BJ (cell line): ENCODE results near the gene PARK7. TPM values are rescaled to one million over a fixed set of nuclear protein-coding genes. Genes with fewer than 3 reads are reported as not detected.

Experiments
- CTCF ChIA-PET: fragments of 350-600 bp; formaldehyde crosslinking; extraction: SDS; loops from one replicate; lab custom pipeline; 2021; ENCODE audit warnings: antibody characterized with exemption, inconsistent platforms; lab: Yijun Ruan, JAX
- POLR2A ChIA-PET: fragments of 300-600 bp; sonication (Branson Sonifier 250); formaldehyde crosslinking; extraction: SDS; loops from one replicate; lab custom pipeline; 2021; ENCODE audit warnings: antibody characterized with exemption; lab: Charles Lee
- DNase-seq: peaks from one replicate; pipeline ENCODE4 v3.0.0-alpha.2; 2011; ENCODE audit warnings: low read depth
- H3K27me3 ChIP-seq: 2 replicates; pipeline ENCODE4 v1.6.0; 2011; ENCODE audit warnings: low read length; ENCODE audit not compliant: control insufficient read depth, insufficient read depth
- H3K36me3 ChIP-seq: 2 replicates; pipeline ENCODE4 v1.5.1; 2011; ENCODE audit warnings: low read length; ENCODE audit not compliant: control insufficient read depth, insufficient read depth
- H3K4me3 ChIP-seq: 2 replicates; pipeline ENCODE4 v1.5.1; 2011; ENCODE audit warnings: low read depth, mild to moderate bottlenecking, control low read depth, low read length
- polyA plus RNA-seq: library from polyadenylated mRNA; depleted of rRNA; stranded (reverse); fragments of >200 nt; gene quantifications from 2 replicates; pipeline ENCODE4 v1.2.3, GENCODE V29; 2011
- TF ChIP-seq, protein P1 (sequence below): IDR thresholded peaks from 2 replicates; pipeline ENCODE4 v1.5.1; 2011; ENCODE audit warnings: low read depth, mild to moderate bottlenecking, control low read depth, inconsistent platforms, low read length, moderate library complexity; ENCODE audit not compliant: insufficient read depth

The PARK7 gene
- polyA plus RNA-seq, 1 experiment, result 242 TPM

DNA sequence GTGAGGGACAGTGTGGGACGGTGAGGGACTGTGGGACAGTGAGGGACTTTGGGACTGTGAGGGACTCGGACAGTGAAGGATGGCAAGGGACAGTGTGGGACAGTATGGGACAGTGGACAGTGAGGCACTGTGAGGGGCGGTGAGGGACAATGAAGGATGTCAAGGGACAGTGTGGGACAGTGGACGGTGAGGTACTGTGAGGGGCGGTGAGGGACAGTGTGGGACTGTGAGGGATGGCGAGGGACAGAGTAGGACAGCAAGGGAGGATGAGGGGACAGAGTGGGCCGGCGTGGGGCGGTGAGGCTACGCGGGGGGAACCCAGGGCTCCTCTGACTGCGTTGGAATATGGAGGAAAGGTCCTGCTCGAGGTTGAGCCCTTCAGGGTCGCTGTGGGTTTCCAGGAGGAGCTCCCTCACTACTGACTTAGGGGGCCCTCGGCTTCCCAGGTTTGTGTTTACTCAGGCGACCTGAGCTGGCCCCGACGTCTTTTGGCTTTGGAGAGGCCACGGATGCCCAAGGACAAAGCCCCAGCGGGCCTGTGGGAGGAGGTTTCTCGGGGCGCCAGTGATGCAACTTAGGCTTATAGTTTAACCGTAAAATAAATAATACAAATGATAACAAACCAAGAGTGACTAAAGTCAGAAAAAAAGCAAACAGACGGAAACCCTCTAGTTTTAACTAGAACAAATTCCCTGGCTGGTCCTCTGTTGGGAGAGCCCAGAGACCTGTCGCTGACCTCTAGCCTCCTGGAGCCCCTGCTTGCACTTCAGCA, 65.7 kb downstream of the PARK7 start:
- Histone ChIP-seq H3K27me3 (no peaks in the 10 kb centered on the region), H3K4me3 (peak overlapping the region; percentile 68), H3K36me3 (no peaks in the 10 kb centered on the region)
- DNase-seq, result no peak
- ChIA-PET POLR2A (no interaction called here), CTCF (interaction anchor here (0.6 to 5.9 kb wide), 5 partner anchors 11 to 322 kb away, joined by 3 to 28 read pairs (median 3); no protein-coding TSS in a partner anchor)
- TF ChIP-seq, protein P1, sequence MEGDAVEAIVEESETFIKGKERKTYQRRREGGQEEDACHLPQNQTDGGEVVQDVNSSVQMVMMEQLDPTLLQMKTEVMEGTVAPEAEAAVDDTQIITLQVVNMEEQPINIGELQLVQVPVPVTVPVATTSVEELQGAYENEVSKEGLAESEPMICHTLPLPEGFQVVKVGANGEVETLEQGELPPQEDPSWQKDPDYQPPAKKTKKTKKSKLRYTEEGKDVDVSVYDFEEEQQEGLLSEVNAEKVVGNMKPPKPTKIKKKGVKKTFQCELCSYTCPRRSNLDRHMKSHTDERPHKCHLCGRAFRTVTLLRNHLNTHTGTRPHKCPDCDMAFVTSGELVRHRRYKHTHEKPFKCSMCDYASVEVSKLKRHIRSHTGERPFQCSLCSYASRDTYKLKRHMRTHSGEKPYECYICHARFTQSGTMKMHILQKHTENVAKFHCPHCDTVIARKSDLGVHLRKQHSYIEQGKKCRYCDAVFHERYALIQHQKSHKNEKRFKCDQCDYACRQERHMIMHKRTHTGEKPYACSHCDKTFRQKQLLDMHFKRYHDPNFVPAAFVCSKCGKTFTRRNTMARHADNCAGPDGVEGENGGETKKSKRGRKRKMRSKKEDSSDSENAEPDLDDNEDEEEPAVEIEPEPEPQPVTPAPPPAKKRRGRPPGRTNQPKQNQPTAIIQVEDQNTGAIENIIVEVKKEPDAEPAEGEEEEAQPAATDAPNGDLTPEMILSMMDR, result no peak

DNA sequence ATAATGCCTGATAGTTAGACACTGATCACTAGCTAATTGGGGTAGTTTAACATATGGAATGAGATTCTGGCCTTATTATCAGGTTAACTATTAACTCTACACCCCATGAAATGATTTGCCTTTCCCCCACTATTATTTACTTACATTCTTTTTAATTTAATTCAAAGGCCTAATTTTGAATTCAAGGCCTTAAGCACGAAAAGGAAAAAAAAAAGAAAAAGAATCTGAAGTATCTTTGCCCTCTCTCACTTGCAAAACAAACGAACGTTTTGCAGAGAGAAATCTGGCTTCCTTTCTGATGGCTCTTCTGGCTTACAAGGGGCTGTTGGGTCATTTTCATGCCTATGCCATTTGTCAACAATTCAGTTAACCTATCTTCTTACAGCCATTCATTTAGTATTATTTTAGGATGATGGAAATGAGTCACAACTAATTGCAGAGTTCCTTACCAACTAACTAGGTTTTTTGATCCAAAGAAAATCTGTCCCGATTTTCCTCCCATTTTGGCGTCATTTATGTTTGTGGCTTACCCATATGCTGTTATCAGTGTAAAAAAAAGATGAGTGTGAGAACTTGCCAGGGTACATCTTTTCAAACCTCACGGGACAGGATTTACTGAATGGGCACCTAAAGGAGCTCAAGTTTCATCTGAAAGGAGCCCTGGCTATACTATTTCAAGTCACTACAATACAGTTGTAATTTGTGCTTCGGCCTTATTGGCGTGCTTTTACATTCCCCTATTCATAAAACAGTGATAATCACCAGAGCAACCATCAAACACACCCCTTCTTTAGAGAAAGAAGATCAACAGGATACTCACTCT, 66.4 kb downstream of the PARK7 start:
- Histone ChIP-seq H3K27me3 (no peaks in the 10 kb centered on the region), H3K36me3 (no peaks in the 10 kb centered on the region), H3K4me3 (no peak overlapping the region)
- POLR2A ChIA-PET, result interaction anchor here (0.6 kb wide), 1 partner anchor 63 kb away, joined by 7 read pairs; no protein-coding TSS in a partner anchor
- TF ChIP-seq, protein P1, result no peak
- DNase-seq, result no peak
- CTCF ChIA-PET, result interaction anchor here (0.6 to 5.9 kb wide), 8 partner anchors 12 to 321 kb away, joined by 3 to 28 read pairs (median 3); no protein-coding TSS in a partner anchor

DNA sequence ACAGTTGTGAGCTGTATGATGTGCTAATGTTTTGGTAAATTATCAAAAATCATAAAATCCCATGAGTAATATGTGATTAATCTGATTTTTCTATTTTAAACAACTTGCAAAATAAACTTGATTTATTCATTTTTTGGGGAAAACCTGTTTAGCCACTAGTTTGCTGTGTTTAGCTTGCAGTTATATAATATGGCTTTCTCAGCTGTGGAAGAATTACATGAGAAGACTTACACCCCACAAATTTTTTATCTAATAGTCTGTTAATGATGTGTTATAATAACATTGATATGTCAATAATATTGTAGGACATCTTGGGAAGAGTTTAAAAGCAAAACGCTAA, 67.0 kb downstream of the PARK7 start:
- ChIA-PET CTCF (interaction anchor here (0.7 to 5.9 kb wide), 7 partner anchors 13 to 320 kb away, joined by 3 to 28 read pairs (median 3); no protein-coding TSS in a partner anchor), POLR2A (no interaction called here)
- TF ChIP-seq, protein P1, result no peak
- no peak for DNase-seq
- H3K4me3 ChIP-seq, result no peak overlapping the region
- H3K36me3 ChIP-seq, result no peaks in the 10 kb centered on the region
- H3K27me3 ChIP-seq, result no peaks in the 10 kb centered on the region

DNA sequence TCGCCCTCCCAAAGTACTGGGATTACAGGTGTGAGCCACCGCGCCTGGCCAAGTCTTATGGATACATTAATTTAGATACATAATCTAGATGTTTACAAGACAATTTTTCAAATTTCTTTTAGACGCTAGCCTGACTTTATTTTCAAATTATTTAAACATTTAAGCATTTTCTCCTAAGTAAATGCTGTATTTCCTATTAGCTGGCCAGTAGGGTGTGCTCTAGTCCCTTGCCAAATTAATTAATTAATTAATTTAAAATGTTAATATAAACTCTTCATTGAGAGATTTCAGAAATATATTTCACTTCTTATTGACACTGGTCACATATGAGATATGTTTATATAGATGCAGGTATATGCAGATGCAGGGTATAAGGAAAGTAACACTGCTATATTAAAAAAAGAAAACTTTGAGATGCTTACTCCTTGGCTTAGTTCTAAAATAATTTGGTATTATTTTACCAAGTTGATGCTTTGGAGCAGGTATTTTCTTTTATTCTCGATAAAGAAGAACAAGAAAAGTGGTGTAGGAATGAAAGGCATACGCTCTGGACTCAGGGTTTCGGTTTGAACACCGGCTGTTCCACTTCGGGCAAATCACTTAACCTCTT, 69.8 kb downstream of the PARK7 start:
- Histone ChIP-seq H3K4me3 (no peak overlapping the region), H3K27me3 (no peaks in the 10 kb centered on the region), H3K36me3 (no peaks in the 10 kb centered on the region)
- ChIA-PET CTCF (interaction anchor here (0.7 to 3.9 kb wide), 20 partner anchors 10 to 318 kb away, joined by 3 to 40 read pairs (median 4); no protein-coding TSS in a partner anchor), POLR2A (no interaction called here)
- no peak for DNase-seq
- TF ChIP-seq, protein P1, result peak; percentile 55
